K562 (cell line): ENCODE results near the gene PRR14. TPM values are rescaled to one million over a fixed set of nuclear protein-coding genes. Genes with fewer than 3 reads are reported as not detected.

ENCODE experiments used
- ARID3A ChIP-seq: IDR thresholded peaks from 2 replicates; pipeline ENCODE4 v1.6.1; 2012; ENCODE audit warnings: low read depth, low read length, improper control_type of control experiment, borderline replicate concordance
- ATF6 ChIP-seq: sonication (generic); formaldehyde crosslinking; IDR thresholded peaks from 2 replicates; pipeline ENCODE4 v1.4.0; 2020; ENCODE audit warnings: mild to moderate bottlenecking, missing genetic modification reagents
- ELK3 ChIP-seq: fragments of 450-650 bp; formaldehyde crosslinking; IDR thresholded peaks from 2 replicates; pipeline ENCODE4 v1.4.0; 2020; ENCODE audit warnings: mild to moderate bottlenecking
- GATA2 ChIP-seq: sonication (generic); formaldehyde crosslinking; IDR thresholded peaks from 2 replicates; pipeline ENCODE4 v1.4.0; 2020; ENCODE audit warnings: mild to moderate bottlenecking, missing genetic modification reagents
- NR0B1 ChIP-seq: fragments of 450-650 bp; IDR thresholded peaks from one replicate; pipeline ENCODE4 v1.6.1; 2018; ENCODE audit warnings: mild to moderate bottlenecking, moderate library complexity; ENCODE audit not compliant: partially characterized antibody
- POLR2G ChIP-seq: fragments of 200-400 bp; formaldehyde crosslinking; IDR thresholded peaks from 2 replicates; pipeline ENCODE4 v1.6.1; 2017; ENCODE audit warnings: low read depth, mild to moderate bottlenecking, antibody characterized with exemption, low read length, moderate library complexity
- TAF7 ChIP-seq: fragments of 450-650 bp; IDR thresholded peaks from 2 replicates; pipeline ENCODE4 v1.6.1; 2016; ENCODE audit warnings: missing genetic modification characterization, missing compliant biosample characterization
- XRCC4 ChIP-seq: IDR thresholded peaks from one replicate; pipeline ENCODE4 v1.6.1; 2011; ENCODE audit not compliant: insufficient read depth, insufficient read length; ENCODE audit errors: extremely low read depth
- ZFX ChIP-seq: sonication (generic); formaldehyde crosslinking; IDR thresholded peaks from 2 replicates; pipeline ENCODE4 v1.8.0; 2022; ENCODE audit warnings: mild to moderate bottlenecking, missing genetic modification reagents, moderate library complexity
- ZKSCAN3 ChIP-seq: fragments of 250-450 bp; sonication (Bioruptor Pico); IDR thresholded peaks from 2 replicates; pipeline ENCODE4 v1.4.0; 2020
- ZNF143 ChIP-seq: sonication (generic); formaldehyde crosslinking; IDR thresholded peaks from 2 replicates; pipeline ENCODE4 v1.9.0; 2022; ENCODE audit warnings: mild to moderate bottlenecking, missing genetic modification reagents
- ZNF175 ChIP-seq: fragments of 200-800 bp; sonication (Bioruptor generic); IDR thresholded peaks from 2 replicates; pipeline ENCODE4 v1.6.1; 2016; ENCODE audit warnings: low read depth, mild to moderate bottlenecking, missing genetic modification characterization, missing compliant biosample characterization
- ZNF217 ChIP-seq: sonication (generic); formaldehyde crosslinking; IDR thresholded peaks from 2 replicates; pipeline ENCODE4 v1.8.0; 2022; ENCODE audit warnings: mild to moderate bottlenecking, missing genetic modification reagents
- ZNF449 ChIP-seq: fragments of 250-450 bp; sonication (Bioruptor Pico); IDR thresholded peaks from 2 replicates; pipeline ENCODE4 v1.8.0; 2022; ENCODE audit warnings: moderate library complexity, mild to moderate bottlenecking, inconsistent platforms
- ZNF511 ChIP-seq: sonication (generic); formaldehyde crosslinking; IDR thresholded peaks from 2 replicates; pipeline ENCODE4 v1.8.0; 2022; ENCODE audit warnings: mild to moderate bottlenecking, missing genetic modification reagents
- ZNF707 ChIP-seq: fragments of 250-450 bp; sonication (Bioruptor Pico); conservative IDR thresholded peaks from 2 replicates; pipeline ENCODE4 v1.8.0; 2022; ENCODE audit warnings: inconsistent platforms, mild to moderate bottlenecking, moderate library complexity
- ZNF778 ChIP-seq: fragments of 450-650 bp; formaldehyde crosslinking; IDR thresholded peaks from 2 replicates; pipeline ENCODE4 v1.4.0; 2020; ENCODE audit warnings: mild to moderate bottlenecking, moderate library complexity
- polyA plus RNA-seq, 8 experiments: library from polyadenylated mRNA; depleted of rRNA in 4 of 8; stranded (reverse) in 5 of 8; unstranded in 3 of 8; fragments of >200 nt; fragmentation: Nextera tagmentation in 2 of 8; fragmentation: Illumina TruSeq in 1 of 8; extraction: Ambion mirVana in 2 of 8; extraction: Trizol in 1 of 8; gene quantifications; 2 replicates each; pipeline versions ENCODE4 v1.2.1 to v1.2.3, GENCODE V29; 2011 to 2014; ENCODE audit warnings: inconsistent platforms in 1 of 8, missing spikeins in 1 of 8
- total RNA-seq, 7 experiments: library from RNA; depleted of rRNA in 6 of 7; stranded (reverse); fragments of >200 nt in 6 of 7; fragmentation: Illumina TruSeq in 2 of 7; extraction: Trizol in 2 of 7; gene quantifications; 2 replicates each; pipeline versions ENCODE4 v1.2.1 to v1.2.3, GENCODE V29; 2011 to 2021; ENCODE audit warnings: low replicate concordance in 1 of 7

PRR14 gene
- total and polyA plus RNA-seq, 9 of the 15 experiments (the other 6 are each of a cell fraction or from before 2014, with no cell fraction given): 2.2 to 63.1 (median 11.5) TPM

GRCh38 chr16:30651124-30652004, 604 bp downstream of the PRR14 start (continued):
- no peak for TF ChIP-seq NR0B1
- TF ChIP-seq ELK3 (CRISPR knock-in tag): no peak
- no peak for TF ChIP-seq ZNF511 (CRISPR knock-in tag)
- no peak; the same call in 1 of the 2 replicates for TF ChIP-seq ATF6
- TF ChIP-seq ZFX (CRISPR knock-in tag): peak; percentile 56
- no peak for TF ChIP-seq ARID3A
- TF ChIP-seq ZNF217 (CRISPR knock-in tag): no peak
- TF ChIP-seq ZNF175 (CRISPR knock-in tag): no peak
- no peak for TF ChIP-seq ZNF707 (CRISPR knock-in tag)
- no peak for TF ChIP-seq XRCC4
- TF ChIP-seq ZNF778 (CRISPR knock-in tag): no peak
- TF ChIP-seq GATA2 (CRISPR knock-in tag): no peak
- no peak for TF ChIP-seq ZNF449 (CRISPR knock-in tag)
- no peak for TF ChIP-seq ZNF143 (CRISPR knock-in tag)
- peak; percentile 80 for TF ChIP-seq POLR2G
- TF ChIP-seq TAF7 (tag): peak; percentile 39; the same call in 1 of the 2 replicates
- TF ChIP-seq ZKSCAN3: no peak
